Measurements from ENCODE around the gene SKA3. TPM values are rescaled to one million over a fixed set of nuclear protein-coding genes. Genes with fewer than 3 reads are reported as not detected.
"Not testable (repeated sequence)": the region's sequence is repeated elsewhere in the genome, so short reads cannot be mapped to it uniquely, and the experiment has no call there.

SKA3 gene
- total RNA-seq, 1 donor from 2014 or later = 36.0 TPM

DNA sequence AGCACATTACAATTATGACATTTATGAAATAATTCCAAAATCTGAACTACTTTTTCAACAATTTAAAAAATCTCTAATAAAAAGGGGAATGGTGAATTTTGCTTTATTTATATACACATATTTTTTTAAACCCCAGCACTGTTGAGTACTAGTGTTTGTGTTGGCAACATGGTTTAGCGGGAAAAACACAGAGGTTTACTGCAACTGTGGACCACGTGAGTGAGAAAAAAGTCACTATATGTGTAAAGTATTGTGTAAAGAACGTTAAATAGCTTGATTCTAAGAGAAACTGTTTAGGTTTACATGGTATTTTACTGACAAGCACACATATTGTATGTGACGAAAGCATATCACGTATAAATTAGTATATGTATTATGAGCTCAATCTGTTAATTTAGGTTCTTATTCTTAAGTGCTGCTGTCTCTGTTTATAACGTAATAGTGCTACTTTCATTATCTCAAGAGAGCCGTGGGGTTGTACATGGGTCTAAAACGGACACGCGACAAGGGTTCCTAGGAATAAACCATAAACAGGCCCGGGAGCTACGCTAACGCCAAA lies 617 bp downstream of the SKA3 start:
- no peak for DNase-seq (ENCODE audit: low read depth, low spot score)
- peaks cover 19% of the 10 kb centered on the region for H3K4me1 Mint-ChIP-seq
- H3K4me3 Mint-ChIP-seq = peak overlapping the region; percentile 97
- H3K9me3 Mint-ChIP-seq = no peaks in the 10 kb centered on the region
- H3K27me3 Mint-ChIP-seq (ENCODE audit: low read depth) = no peaks in the 10 kb centered on the region
- TF ChIP-seq, protein P1, sequence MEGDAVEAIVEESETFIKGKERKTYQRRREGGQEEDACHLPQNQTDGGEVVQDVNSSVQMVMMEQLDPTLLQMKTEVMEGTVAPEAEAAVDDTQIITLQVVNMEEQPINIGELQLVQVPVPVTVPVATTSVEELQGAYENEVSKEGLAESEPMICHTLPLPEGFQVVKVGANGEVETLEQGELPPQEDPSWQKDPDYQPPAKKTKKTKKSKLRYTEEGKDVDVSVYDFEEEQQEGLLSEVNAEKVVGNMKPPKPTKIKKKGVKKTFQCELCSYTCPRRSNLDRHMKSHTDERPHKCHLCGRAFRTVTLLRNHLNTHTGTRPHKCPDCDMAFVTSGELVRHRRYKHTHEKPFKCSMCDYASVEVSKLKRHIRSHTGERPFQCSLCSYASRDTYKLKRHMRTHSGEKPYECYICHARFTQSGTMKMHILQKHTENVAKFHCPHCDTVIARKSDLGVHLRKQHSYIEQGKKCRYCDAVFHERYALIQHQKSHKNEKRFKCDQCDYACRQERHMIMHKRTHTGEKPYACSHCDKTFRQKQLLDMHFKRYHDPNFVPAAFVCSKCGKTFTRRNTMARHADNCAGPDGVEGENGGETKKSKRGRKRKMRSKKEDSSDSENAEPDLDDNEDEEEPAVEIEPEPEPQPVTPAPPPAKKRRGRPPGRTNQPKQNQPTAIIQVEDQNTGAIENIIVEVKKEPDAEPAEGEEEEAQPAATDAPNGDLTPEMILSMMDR (conservative IDR thresholded peaks at IDR 0.05) = no peak
- peaks cover 13% of the 10 kb centered on the region for H3K36me3 Mint-ChIP-seq (ENCODE audit: low read depth)
- peak overlapping the region; percentile 98 for H3K27ac Mint-ChIP-seq (ENCODE audit: unreplicated experiment)

DNA sequence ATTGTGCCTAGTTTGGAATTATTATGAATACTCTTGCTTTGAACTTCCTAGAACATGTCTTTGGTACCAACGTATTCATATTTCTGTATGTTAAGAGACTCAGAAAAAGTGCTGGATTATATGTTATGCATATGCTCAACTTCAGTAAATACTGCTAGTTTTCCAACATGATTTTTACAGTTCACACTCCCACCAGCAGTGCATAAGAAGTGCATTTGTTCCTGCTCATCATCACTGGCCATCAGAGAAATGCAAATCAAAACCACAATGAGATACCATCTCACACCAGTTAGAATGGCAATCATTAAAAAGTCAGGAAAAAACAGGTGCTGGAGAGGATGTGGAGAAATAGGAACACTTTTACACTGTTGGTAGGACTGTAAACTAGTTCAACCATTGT lies 2.6 kb downstream of the SKA3 start:
- peaks cover 19% of the 10 kb centered on the region for H3K4me1 Mint-ChIP-seq
- DNase-seq (ENCODE audit: low read depth, low spot score); H3K27ac Mint-ChIP-seq (ENCODE audit: unreplicated experiment); H3K36me3 Mint-ChIP-seq (ENCODE audit: low read depth); H3K9me3 Mint-ChIP-seq; H3K27me3 Mint-ChIP-seq (ENCODE audit: low read depth): not testable (repeated sequence)
- H3K4me3 Mint-ChIP-seq = peak overlapping the region; percentile 52

DNA sequence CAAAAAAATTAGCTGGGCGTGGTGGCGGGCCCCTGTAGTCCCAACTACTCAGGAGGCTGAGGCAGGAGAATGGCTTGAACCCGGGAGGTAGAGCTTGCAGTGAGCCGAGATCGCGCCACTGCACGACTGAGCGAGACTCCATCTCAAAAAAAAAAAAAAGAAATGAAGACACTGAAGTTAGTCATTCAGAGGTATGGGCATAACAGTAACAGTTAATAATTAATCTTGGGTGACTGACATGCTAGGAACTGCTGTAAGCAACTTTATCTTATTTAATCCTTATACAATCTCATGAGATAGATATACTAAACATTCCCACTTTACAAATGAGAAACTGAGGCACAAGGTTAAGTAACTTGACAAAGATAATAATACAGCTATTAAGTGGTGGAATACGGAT lies 4.9 kb downstream of the SKA3 start:
- H3K4me3 Mint-ChIP-seq = no peak overlapping the region
- peaks cover 7% of the 10 kb centered on the region for H3K4me1 Mint-ChIP-seq
- no peaks in the 10 kb centered on the region for H3K27me3 Mint-ChIP-seq (ENCODE audit: low read depth)
- no peaks in the 10 kb centered on the region for H3K9me3 Mint-ChIP-seq
- TF ChIP-seq, protein P1 (conservative IDR thresholded peaks at IDR 0.05) = no peak
- no peak for DNase-seq (ENCODE audit: low read depth, low spot score)
- no peaks in the 10 kb centered on the region for H3K36me3 Mint-ChIP-seq (ENCODE audit: low read depth)
- no peak overlapping the region for H3K27ac Mint-ChIP-seq (ENCODE audit: unreplicated experiment)

DNA sequence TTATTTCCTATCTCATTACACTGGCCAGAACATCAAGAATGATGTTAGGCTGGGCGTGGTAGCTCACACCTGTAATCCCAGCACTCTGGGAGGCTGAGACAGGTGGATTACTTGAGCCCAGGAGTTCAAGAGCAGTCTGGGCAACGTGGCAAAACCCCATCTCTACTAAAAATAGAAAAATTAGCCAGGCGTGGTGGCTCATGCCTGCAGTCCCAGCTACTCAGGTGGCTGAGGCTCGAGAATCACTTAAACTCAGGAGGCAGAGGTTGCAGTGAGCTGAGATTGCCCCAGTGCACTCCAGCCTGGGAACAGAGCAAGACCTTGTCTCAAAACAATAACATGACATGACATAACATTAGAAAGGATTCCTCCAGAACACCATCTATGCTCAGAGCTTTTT lies 10.7 kb downstream of the SKA3 start:
- H3K4me3 Mint-ChIP-seq; H3K9me3 Mint-ChIP-seq; H3K36me3 Mint-ChIP-seq (ENCODE audit: low read depth); H3K27me3 Mint-ChIP-seq (ENCODE audit: low read depth); DNase-seq (ENCODE audit: low read depth, low spot score); H3K4me1 Mint-ChIP-seq; H3K27ac Mint-ChIP-seq (ENCODE audit: unreplicated experiment): not testable (repeated sequence)

DNA sequence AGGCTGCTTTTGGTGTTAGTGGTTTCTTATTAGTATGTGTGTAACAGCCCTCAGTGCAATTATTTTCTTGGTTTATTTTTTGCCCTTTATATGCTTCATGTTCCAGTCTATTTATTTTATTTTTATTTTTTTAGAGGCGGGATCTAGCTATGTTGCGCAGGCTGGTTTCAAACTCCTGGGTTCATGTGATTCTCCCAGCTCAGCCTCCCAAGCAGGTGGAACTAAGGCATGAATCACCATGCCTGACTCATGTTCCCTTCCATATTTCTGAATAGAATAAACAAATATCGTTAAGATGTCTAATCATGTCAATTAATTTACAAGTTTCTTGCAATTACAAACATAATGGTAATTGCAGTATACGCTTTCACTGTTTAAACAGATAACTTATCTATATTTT lies 11.7 kb downstream of the SKA3 start:
- Mint-ChIP-seq H3K4me3 (no peak overlapping the region), H3K36me3 (ENCODE audit: low read depth) (no peaks in the 10 kb centered on the region), H3K27me3 (ENCODE audit: low read depth) (no peaks in the 10 kb centered on the region), H3K27ac (ENCODE audit: unreplicated experiment) (peak overlapping the region; percentile 43), H3K4me1 (no peaks in the 10 kb centered on the region), H3K9me3 (no peaks in the 10 kb centered on the region)
- TF ChIP-seq, protein P1 (conservative IDR thresholded peaks at IDR 0.05) = no peak
- no peak for DNase-seq (ENCODE audit: low read depth, low spot score)

DNA sequence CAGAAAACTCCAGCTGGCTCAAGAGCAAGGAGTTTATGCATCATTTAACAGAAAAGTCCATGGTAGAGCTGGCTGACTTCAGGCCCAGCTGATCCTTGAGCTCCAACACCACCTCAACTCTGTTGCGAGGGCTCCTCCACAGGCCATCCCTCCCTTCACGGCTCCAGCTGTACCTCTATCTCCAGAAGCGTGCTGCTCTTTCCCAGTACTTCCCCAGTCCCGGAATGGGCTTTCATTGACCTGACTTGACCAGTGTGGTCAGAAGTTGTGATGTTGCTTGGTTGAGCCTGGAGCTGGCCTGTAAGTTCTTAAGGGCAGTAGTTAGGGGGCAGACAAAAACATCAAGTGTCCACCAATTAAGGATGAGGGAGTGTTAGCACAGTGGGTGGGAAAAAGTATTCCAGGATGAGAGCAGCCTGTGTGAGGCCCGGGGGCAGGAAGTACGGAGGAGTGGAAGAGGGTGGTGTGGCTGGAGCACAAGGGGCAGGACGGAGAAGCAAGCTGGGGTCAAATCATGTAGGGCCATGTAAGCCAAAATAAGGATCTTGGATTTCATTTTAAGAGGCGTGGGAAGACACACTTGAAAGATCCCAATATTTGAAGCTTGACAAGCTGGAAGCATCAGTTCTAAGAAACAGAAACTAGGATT lies 24.0 kb downstream of the SKA3 start:
- no peaks in the 10 kb centered on the region for H3K9me3 Mint-ChIP-seq
- H3K4me1 Mint-ChIP-seq = peaks cover 5% of the 10 kb centered on the region
- DNase-seq (ENCODE audit: low read depth, low spot score) = no peak
- TF ChIP-seq, protein P1 (conservative IDR thresholded peaks at IDR 0.05) = no peak
- H3K36me3 Mint-ChIP-seq (ENCODE audit: low read depth) = peaks cover 18% of the 10 kb centered on the region
- no peaks in the 10 kb centered on the region for H3K27me3 Mint-ChIP-seq (ENCODE audit: low read depth)
- H3K4me3 Mint-ChIP-seq = no peak overlapping the region
- peak overlapping the region; percentile 44 for H3K27ac Mint-ChIP-seq (ENCODE audit: unreplicated experiment)
